ENCODE results near the gene MAG. TPM values are rescaled to one million over a fixed set of nuclear protein-coding genes. Genes with fewer than 3 reads are reported as not detected.
A peak's percentile ranks its signal among the peaks of the same experiment; 100 is the strongest.

MAG gene
- total RNA-seq, 1 donor = not detected

- Histone ChIP-seq H3K9me3 (ENCODE audit: low read depth, low read length) (no peaks in the 10 kb centered on the region), H3K36me3 (ENCODE audit: insufficient read depth, low read length) (no peaks in the 10 kb centered on the region), H4K20me1 (ENCODE audit: insufficient read depth, low read length) (no peaks in the 10 kb centered on the region), H3K79me2 (ENCODE audit: insufficient read depth, low read length) (no peaks in the 10 kb centered on the region), H2AFZ (ENCODE audit: low read length) (no peak overlapping the region), H3K4me1 (ENCODE audit: insufficient read depth, low read length) (no peaks in the 10 kb centered on the region), H3K27me3 (ENCODE audit: insufficient read depth, low read length) (peaks cover 25% of the 10 kb centered on the region), H3K4me3 (ENCODE audit: insufficient read depth, low read length) (no peak overlapping the region), H3K4me2 (ENCODE audit: insufficient read depth, low read length) (no peak overlapping the region), H3K27ac (ENCODE audit: low read depth, low read length) (no peak overlapping the region)
- peak; percentile 65 for DNase-seq (ENCODE audit: insufficient read length, low spot score, missing footprints)
- TF ChIP-seq CTCF (IDR thresholded peaks at IDR 0.05; ENCODE audit: extremely low read depth, low read depth, low read length) = no peak
Measured at GRCh38 chr19:35294859-35295791, 3.2 kb downstream of the MAG start.

GRCh38 chr19:35295792-35296462 lies 4.0 kb downstream of the MAG start:
- H3K36me3 ChIP-seq (ENCODE audit: insufficient read depth, low read length) = no peaks in the 10 kb centered on the region
- H3K79me2 ChIP-seq (ENCODE audit: insufficient read depth, low read length) = no peaks in the 10 kb centered on the region
- H3K27me3 ChIP-seq (ENCODE audit: insufficient read depth, low read length) = peaks cover 21% of the 10 kb centered on the region
- H3K4me2 ChIP-seq (ENCODE audit: insufficient read depth, low read length) = no peak overlapping the region
- peak; percentile 48 for DNase-seq (ENCODE audit: insufficient read length, low spot score, missing footprints)
- no peak overlapping the region for H2AFZ ChIP-seq (ENCODE audit: low read length)
- H3K9me3 ChIP-seq (ENCODE audit: low read depth, low read length) = no peaks in the 10 kb centered on the region
- H3K27ac ChIP-seq (ENCODE audit: low read depth, low read length) = no peak overlapping the region
- no peak overlapping the region for H3K4me3 ChIP-seq (ENCODE audit: insufficient read depth, low read length)
- no peak for TF ChIP-seq CTCF (IDR thresholded peaks at IDR 0.05; ENCODE audit: extremely low read depth, low read depth, low read length)
- no peaks in the 10 kb centered on the region for H4K20me1 ChIP-seq (ENCODE audit: insufficient read depth, low read length)
- no peaks in the 10 kb centered on the region for H3K4me1 ChIP-seq (ENCODE audit: insufficient read depth, low read length)

GRCh38 chr19:35296644-35297514 lies 4.9 kb downstream of the MAG start:
- Histone ChIP-seq H3K4me1 (ENCODE audit: insufficient read depth, low read length) (no peaks in the 10 kb centered on the region), H3K79me2 (ENCODE audit: insufficient read depth, low read length) (no peaks in the 10 kb centered on the region), H3K36me3 (ENCODE audit: insufficient read depth, low read length) (no peaks in the 10 kb centered on the region), H3K4me2 (ENCODE audit: insufficient read depth, low read length) (no peak overlapping the region), H2AFZ (ENCODE audit: low read length) (no peak overlapping the region), H3K27me3 (ENCODE audit: insufficient read depth, low read length) (peaks cover 21% of the 10 kb centered on the region), H3K4me3 (ENCODE audit: insufficient read depth, low read length) (no peak overlapping the region), H4K20me1 (ENCODE audit: insufficient read depth, low read length) (no peaks in the 10 kb centered on the region), H3K27ac (ENCODE audit: low read depth, low read length) (no peak overlapping the region), H3K9me3 (ENCODE audit: low read depth, low read length) (no peaks in the 10 kb centered on the region)
- TF ChIP-seq CTCF (IDR thresholded peaks at IDR 0.05; ENCODE audit: extremely low read depth, low read depth, low read length) = no peak
- DNase-seq (ENCODE audit: insufficient read length, low spot score, missing footprints) = peak; percentile 47

Measured in osteoblast (primary cell).